ENCODE measurements around the gene ASTN1. TPM values are rescaled to one million over a fixed set of nuclear protein-coding genes. Genes with fewer than 3 reads are reported as not detected.

The ASTN1 gene
- total and polyA plus RNA-seq, 11 donors: 0.15 to 3.6 (median 0.44) TPM

GRCh38 chr1:176854758-176855745 is 309.5 kb downstream of the ASTN1 start:
- WGBS, 4 donors: 74 to 83% (median 82%) methylated on average over 7 of the region's 7 CpGs
- Histone ChIP-seq H3K27me3 (no peaks in the 10 kb centered on the region), H3K27ac (no peak overlapping the region), H3K36me3 (no peaks in the 10 kb centered on the region), H3K9me3 (no peaks in the 10 kb centered on the region), H3K4me1 (peaks cover 0 to 11% (median 0%) of the 10 kb centered on the region in 12 donors), H3K4me3 (no peak overlapping the region)
- TF ChIP-seq POLR2A (IDR thresholded peaks at IDR 0.05): no peak
- no peak for TF ChIP-seq CTCF (IDR thresholded peaks at IDR 0.05)
- ATAC-seq (no peak), DNase-seq (no peak)
- intact Hi-C loops (cut with DNase I): loop anchor here in 1 of 10 donors (10.0 kb wide), 1 partner anchor 1480 kb away; no protein-coding TSS in a partner anchor

- H3K9me3 ChIP-seq: no peaks in the 10 kb centered on the region
- no peak for ATAC-seq
- intact Hi-C loops (cut with DNase I): loop anchor here in 1 of 10 donors (10.0 kb wide), 1 partner anchor 1479 kb away; no protein-coding TSS in a partner anchor
- H3K36me3 ChIP-seq: no peaks in the 10 kb centered on the region
- no peak for DNase-seq
- no peaks in the 10 kb centered on the region for H3K27me3 ChIP-seq
- WGBS, 4 donors: 72 to 78% (median 76%) methylated on average over 2 to 4 of the region's 4 CpGs
- no peak overlapping the region for H3K4me3 ChIP-seq
- no peak overlapping the region for H3K27ac ChIP-seq
- TF ChIP-seq POLR2A (IDR thresholded peaks at IDR 0.05) (no peak), CTCF (IDR thresholded peaks at IDR 0.05) (no peak)
- peaks cover 0 to 11% (median 0%) of the 10 kb centered on the region in 12 donors for H3K4me1 ChIP-seq
Measured at GRCh38 chr1:176854121-176854520, 310.4 kb downstream of the ASTN1 start.

GRCh38 chr1:176853503-176853902 is 311.0 kb downstream of the ASTN1 start:
- Histone ChIP-seq H3K36me3 (no peaks in the 10 kb centered on the region), H3K4me1 (peaks cover 0 to 11% (median 0%) of the 10 kb centered on the region in 12 donors), H3K27me3 (no peaks in the 10 kb centered on the region), H3K4me3 (no peak overlapping the region), H3K9me3 (no peaks in the 10 kb centered on the region), H3K27ac (no peak overlapping the region)
- DNase-seq (peak in 2 of 5 donors; percentile 34 to 48), ATAC-seq (peak; percentile 61 to 84 (median 82))
- WGBS, 4 donors: 20 to 36% (median 23%) methylated on average over 3 of the region's 3 CpGs
- intact Hi-C loops (cut with DNase I): loop anchor here in 1 of 10 donors (10.0 kb wide), 1 partner anchor 1479 kb away; no protein-coding TSS in a partner anchor
- TF ChIP-seq POLR2A (IDR thresholded peaks at IDR 0.05): no peak
- TF ChIP-seq CTCF (IDR thresholded peaks at IDR 0.05): no peak

- H3K27ac ChIP-seq: no peak overlapping the region
- H3K36me3 ChIP-seq: no peaks in the 10 kb centered on the region
- intact Hi-C loops (cut with DNase I): loop anchor here in 1 of 10 donors (10.0 kb wide), 1 partner anchor 1477 kb away; no protein-coding TSS in a partner anchor
- H3K4me1 ChIP-seq: peaks cover 0 to 10% (median 0%) of the 10 kb centered on the region in 12 donors
- ATAC-seq: no peak
- H3K27me3 ChIP-seq: no peaks in the 10 kb centered on the region
- H3K9me3 ChIP-seq: no peaks in the 10 kb centered on the region
- whole genome bisulfite sequencing, 4 donors: 91 to 98% (median 95%) methylated on average over 3 of the region's 3 CpGs
- H3K4me3 ChIP-seq: no peak overlapping the region
- no peak for TF ChIP-seq CTCF (IDR thresholded peaks at IDR 0.05)
- no peak for TF ChIP-seq POLR2A (IDR thresholded peaks at IDR 0.05)
- DNase-seq: no peak
Measured at GRCh38 chr1:176852124-176852523, 312.4 kb downstream of the ASTN1 start.

Data from heart left ventricle (tissue), 16 donors.